ENCODE data around the gene ABLIM1. TPM values are rescaled to one million over a fixed set of nuclear protein-coding genes. Genes with fewer than 3 reads are reported as not detected.

Gene ABLIM1
- polyA plus RNA-seq, 1 donor from 2014 or later: 10.1 TPM

DNA sequence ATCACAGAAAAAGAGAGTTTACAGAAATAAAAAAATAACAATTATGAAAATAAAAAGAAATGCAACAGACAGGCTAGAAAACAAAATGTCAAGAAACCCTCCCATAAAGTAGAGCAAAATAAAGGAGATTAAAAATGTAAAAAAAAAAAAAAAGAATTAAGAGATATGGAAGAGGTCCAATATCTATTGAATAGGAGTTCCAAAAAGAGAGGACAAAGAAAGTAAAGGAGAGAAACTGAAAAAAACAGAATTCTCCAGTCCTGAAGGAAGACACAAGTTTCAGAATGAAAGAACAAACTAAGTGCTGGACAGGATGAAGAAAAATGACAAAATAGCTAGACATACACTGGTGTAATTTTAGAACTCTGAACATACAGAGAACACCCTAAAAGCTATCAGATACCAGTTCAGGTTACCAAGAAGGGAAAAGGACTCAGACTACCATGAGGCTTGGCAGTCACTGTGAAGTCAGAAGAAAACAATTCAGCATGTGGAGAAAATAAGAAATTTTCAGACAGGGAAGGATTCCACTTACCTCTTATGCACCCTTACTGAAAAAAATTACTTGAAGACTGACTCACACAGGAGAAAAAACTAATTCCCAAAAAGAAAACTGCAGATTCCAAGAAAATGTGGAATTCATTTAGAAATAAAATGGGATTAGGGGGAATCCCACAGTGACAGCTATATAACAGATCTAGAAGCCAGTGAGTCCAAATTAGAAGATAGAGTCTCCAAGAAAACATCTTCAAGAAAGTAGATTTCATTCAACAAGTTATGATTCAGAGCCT is 40.4 kb upstream of the ABLIM1 start:
- H3K27ac ChIP-seq (ENCODE audit: low read length): no peak overlapping the region

DNA sequence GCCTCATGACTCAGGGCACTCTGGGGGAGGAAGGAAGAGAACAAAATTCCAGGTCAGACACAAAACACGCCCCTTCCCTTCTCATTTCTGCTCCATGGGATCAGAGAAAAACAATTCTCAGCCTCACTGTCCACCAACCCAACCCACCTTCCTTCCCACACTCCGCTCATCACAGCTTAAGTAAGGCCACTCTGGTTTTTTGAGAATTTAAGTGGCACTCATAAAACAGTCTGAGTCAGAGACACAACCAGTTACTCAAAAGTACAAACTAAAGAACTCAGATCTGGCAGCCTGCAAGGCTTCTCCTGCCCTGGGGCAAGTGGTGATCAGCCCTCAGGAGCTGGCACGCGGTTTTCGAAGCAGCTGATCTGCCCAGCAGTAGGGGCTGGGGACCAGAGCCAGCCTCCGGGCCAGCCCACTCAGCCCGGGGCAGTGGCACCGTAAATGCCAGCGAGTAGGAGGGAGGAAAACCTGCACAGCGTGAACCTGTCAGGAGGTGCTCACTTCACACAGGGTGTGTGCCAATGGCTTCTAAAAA is 39.1 kb upstream of the ABLIM1 start:
- Histone ChIP-seq H3F3A (ENCODE audit: insufficient read depth, low read length, poor library complexity, severe bottlenecking) (no peaks in the 10 kb centered on the region), H3K9me2 (ENCODE audit: insufficient read depth, low read length) (no peaks in the 10 kb centered on the region), H3K36me3 (ENCODE audit: insufficient read depth, low read length) (no peaks in the 10 kb centered on the region), H3K9me3 (ENCODE audit: low read length) (no peaks in the 10 kb centered on the region), H3K4me2 (ENCODE audit: low read length) (no peak overlapping the region), H4K20me1 (ENCODE audit: insufficient read depth) (no peaks in the 10 kb centered on the region), H2AFZ (ENCODE audit: low read depth, low read length) (no peak overlapping the region), H3K9ac (ENCODE audit: low read length) (no peak overlapping the region), H3K27ac (ENCODE audit: low read length) (no peak overlapping the region), H3K27me3 (ENCODE audit: insufficient read depth, low read depth, low read length) (no peaks in the 10 kb centered on the region), H3K4me3 (ENCODE audit: low read length) (no peak overlapping the region), H3K79me2 (replicated peaks; ENCODE audit: insufficient read depth, low read length) (no peaks in the 10 kb centered on the region)
- TF ChIP-seq EP300 (conservative IDR thresholded peaks at IDR 0.05; ENCODE audit: poor library complexity, severe bottlenecking) (no peak), EZH2 (IDR thresholded peaks at IDR 0.05; ENCODE audit: borderline replicate concordance, insufficient read depth, low read length, poor library complexity, severe bottlenecking) (no peak), MXI1 (conservative IDR thresholded peaks at IDR 0.05; ENCODE audit: poor library complexity, severe bottlenecking) (no peak), SMC3 (conservative IDR thresholded peaks at IDR 0.05; ENCODE audit: poor library complexity) (no peak), RAD21 (conservative IDR thresholded peaks at IDR 0.05) (no peak), POLR2AphosphoS5 (IDR thresholded peaks at IDR 0.05) (no peak), TAF1 (IDR thresholded peaks at IDR 0.05; ENCODE audit: low read depth) (no peak)
- TF ChIP-seq, protein P1, sequence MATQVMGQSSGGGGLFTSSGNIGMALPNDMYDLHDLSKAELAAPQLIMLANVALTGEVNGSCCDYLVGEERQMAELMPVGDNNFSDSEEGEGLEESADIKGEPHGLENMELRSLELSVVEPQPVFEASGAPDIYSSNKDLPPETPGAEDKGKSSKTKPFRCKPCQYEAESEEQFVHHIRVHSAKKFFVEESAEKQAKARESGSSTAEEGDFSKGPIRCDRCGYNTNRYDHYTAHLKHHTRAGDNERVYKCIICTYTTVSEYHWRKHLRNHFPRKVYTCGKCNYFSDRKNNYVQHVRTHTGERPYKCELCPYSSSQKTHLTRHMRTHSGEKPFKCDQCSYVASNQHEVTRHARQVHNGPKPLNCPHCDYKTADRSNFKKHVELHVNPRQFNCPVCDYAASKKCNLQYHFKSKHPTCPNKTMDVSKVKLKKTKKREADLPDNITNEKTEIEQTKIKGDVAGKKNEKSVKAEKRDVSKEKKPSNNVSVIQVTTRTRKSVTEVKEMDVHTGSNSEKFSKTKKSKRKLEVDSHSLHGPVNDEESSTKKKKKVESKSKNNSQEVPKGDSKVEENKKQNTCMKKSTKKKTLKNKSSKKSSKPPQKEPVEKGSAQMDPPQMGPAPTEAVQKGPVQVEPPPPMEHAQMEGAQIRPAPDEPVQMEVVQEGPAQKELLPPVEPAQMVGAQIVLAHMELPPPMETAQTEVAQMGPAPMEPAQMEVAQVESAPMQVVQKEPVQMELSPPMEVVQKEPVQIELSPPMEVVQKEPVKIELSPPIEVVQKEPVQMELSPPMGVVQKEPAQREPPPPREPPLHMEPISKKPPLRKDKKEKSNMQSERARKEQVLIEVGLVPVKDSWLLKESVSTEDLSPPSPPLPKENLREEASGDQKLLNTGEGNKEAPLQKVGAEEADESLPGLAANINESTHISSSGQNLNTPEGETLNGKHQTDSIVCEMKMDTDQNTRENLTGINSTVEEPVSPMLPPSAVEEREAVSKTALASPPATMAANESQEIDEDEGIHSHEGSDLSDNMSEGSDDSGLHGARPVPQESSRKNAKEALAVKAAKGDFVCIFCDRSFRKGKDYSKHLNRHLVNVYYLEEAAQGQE (IDR thresholded peaks at IDR 0.05; ENCODE audit: borderline replicate concordance): no peak
- TF ChIP-seq, protein P2, sequence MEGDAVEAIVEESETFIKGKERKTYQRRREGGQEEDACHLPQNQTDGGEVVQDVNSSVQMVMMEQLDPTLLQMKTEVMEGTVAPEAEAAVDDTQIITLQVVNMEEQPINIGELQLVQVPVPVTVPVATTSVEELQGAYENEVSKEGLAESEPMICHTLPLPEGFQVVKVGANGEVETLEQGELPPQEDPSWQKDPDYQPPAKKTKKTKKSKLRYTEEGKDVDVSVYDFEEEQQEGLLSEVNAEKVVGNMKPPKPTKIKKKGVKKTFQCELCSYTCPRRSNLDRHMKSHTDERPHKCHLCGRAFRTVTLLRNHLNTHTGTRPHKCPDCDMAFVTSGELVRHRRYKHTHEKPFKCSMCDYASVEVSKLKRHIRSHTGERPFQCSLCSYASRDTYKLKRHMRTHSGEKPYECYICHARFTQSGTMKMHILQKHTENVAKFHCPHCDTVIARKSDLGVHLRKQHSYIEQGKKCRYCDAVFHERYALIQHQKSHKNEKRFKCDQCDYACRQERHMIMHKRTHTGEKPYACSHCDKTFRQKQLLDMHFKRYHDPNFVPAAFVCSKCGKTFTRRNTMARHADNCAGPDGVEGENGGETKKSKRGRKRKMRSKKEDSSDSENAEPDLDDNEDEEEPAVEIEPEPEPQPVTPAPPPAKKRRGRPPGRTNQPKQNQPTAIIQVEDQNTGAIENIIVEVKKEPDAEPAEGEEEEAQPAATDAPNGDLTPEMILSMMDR (IDR thresholded peaks at IDR 0.05; ENCODE audit: poor library complexity, severe bottlenecking): no peak

More for the DNA sequence above, 40.4 kb upstream of the ABLIM1 start:
- H3F3A ChIP-seq (ENCODE audit: insufficient read depth, low read length, poor library complexity, severe bottlenecking): no peaks in the 10 kb centered on the region
- H4K20me1 ChIP-seq (ENCODE audit: insufficient read depth): no peaks in the 10 kb centered on the region
- no peaks in the 10 kb centered on the region for H3K9me2 ChIP-seq (ENCODE audit: insufficient read depth, low read length)
- H3K79me2 ChIP-seq (replicated peaks; ENCODE audit: insufficient read depth, low read length): no peaks in the 10 kb centered on the region
- no peaks in the 10 kb centered on the region for H3K36me3 ChIP-seq (ENCODE audit: insufficient read depth, low read length)
- H3K9me3 ChIP-seq (ENCODE audit: low read length): no peaks in the 10 kb centered on the region
- H2AFZ ChIP-seq (ENCODE audit: low read depth, low read length): no peak overlapping the region
- H3K9ac ChIP-seq (ENCODE audit: low read length): no peak overlapping the region
- no peaks in the 10 kb centered on the region for H3K27me3 ChIP-seq (ENCODE audit: insufficient read depth, low read depth, low read length)
- no peak overlapping the region for H3K4me2 ChIP-seq (ENCODE audit: low read length)
- no peak for TF ChIP-seq RAD21 (conservative IDR thresholded peaks at IDR 0.05)
- TF ChIP-seq, protein P2 (IDR thresholded peaks at IDR 0.05; ENCODE audit: poor library complexity, severe bottlenecking): no peak
- TF ChIP-seq EZH2 (IDR thresholded peaks at IDR 0.05; ENCODE audit: borderline replicate concordance, insufficient read depth, low read length, poor library complexity, severe bottlenecking): no peak
- no peak for TF ChIP-seq EP300 (conservative IDR thresholded peaks at IDR 0.05; ENCODE audit: poor library complexity, severe bottlenecking)
- TF ChIP-seq, protein P1 (IDR thresholded peaks at IDR 0.05; ENCODE audit: borderline replicate concordance): no peak
- TF ChIP-seq SMC3 (conservative IDR thresholded peaks at IDR 0.05; ENCODE audit: poor library complexity): no peak
- no peak for TF ChIP-seq TAF1 (IDR thresholded peaks at IDR 0.05; ENCODE audit: low read depth)
- no peak for TF ChIP-seq MXI1 (conservative IDR thresholded peaks at IDR 0.05; ENCODE audit: poor library complexity, severe bottlenecking)
- no peak for TF ChIP-seq POLR2AphosphoS5 (IDR thresholded peaks at IDR 0.05)
- no peak overlapping the region for H3K4me3 ChIP-seq (ENCODE audit: low read length)
